ENCODE data around the gene TMEM81. TPM values are rescaled to one million over a fixed set of nuclear protein-coding genes. Genes with fewer than 3 reads are reported as not detected.

Gene TMEM81
- 1 to 10 TPM; 1.3 to 2.0 TPM for total RNA-seq

GRCh38 chr1:205084360-205084759 lies at the start of gene TMEM81:
Gene TMEM81 (minus strand): TSS chr1:205084460. CDS start chr1:205084320, 140 bp downstream.
- no peaks in the 10 kb centered on the region for H3K4me1 ChIP-seq
- intact Hi-C loops (cut with DNase I): no loop called here
- no peaks in the 10 kb centered on the region for H3K9me3 ChIP-seq
- H3K27ac ChIP-seq: no peak within 1 kb of the TSS
- H3K36me3 ChIP-seq (replicated peaks in 1 of 2; ENCODE audit: insufficient read depth in 1 of 2, low read depth in 2 of 2): peaks cover 0 to 3% of the 10 kb centered on the region in 2 donors
- no peak within 1 kb of the TSS for H3K4me3 ChIP-seq
- H3K27me3 ChIP-seq: no peaks in the 10 kb centered on the region
- TF ChIP-seq CTCF (IDR thresholded peaks at IDR 0.05): no peak
- no peak for TF ChIP-seq POLR2A (IDR thresholded peaks at IDR 0.05)
- WGBS, 2 donors: 80 to 91% methylated on average over 2 of the region's 2 CpGs
- no peak for DNase-seq
- no peak for ATAC-seq

- no peaks in the 10 kb centered on the region for H3K27me3 ChIP-seq
- H3K9me3 ChIP-seq: no peaks in the 10 kb centered on the region
- intact Hi-C loops (cut with DNase I): no loop called here
- no peaks in the 10 kb centered on the region for H3K36me3 ChIP-seq (replicated peaks in 1 of 2; ENCODE audit: insufficient read depth in 1 of 2, low read depth in 2 of 2)
- ATAC-seq: no peak
- no peaks in the 10 kb centered on the region for H3K4me1 ChIP-seq
- H3K4me3 ChIP-seq: no peak overlapping the region
- H3K27ac ChIP-seq: no peak overlapping the region
- WGBS, 2 donors: 40 to 47% methylated on average over 1 of the region's 1 CpG
- no peak for DNase-seq
- no peak for TF ChIP-seq POLR2A (IDR thresholded peaks at IDR 0.05)
- no peak for TF ChIP-seq CTCF (IDR thresholded peaks at IDR 0.05)
Measured at GRCh38 chr1:205133287-205133686, 49.0 kb upstream of the TMEM81 start.

GRCh38 chr1:205129447-205130029 lies 45.3 kb upstream of the TMEM81 start:
- 61 to 63% methylated on average over 4 of the region's 4 CpGs for WGBS, 2 donors
- no peak for DNase-seq
- Histone ChIP-seq H3K4me3 (no peak overlapping the region), H3K4me1 (no peaks in the 10 kb centered on the region), H3K9me3 (no peaks in the 10 kb centered on the region), H3K27ac (no peak overlapping the region), H3K27me3 (no peaks in the 10 kb centered on the region), H3K36me3 (replicated peaks in 1 of 2; ENCODE audit: insufficient read depth in 1 of 2, low read depth in 2 of 2) (no peaks in the 10 kb centered on the region)
- no peak for ATAC-seq
- intact Hi-C loops (cut with DNase I): no loop called here
- TF ChIP-seq POLR2A (IDR thresholded peaks at IDR 0.05) (no peak), CTCF (IDR thresholded peaks at IDR 0.05) (no peak)

- intact Hi-C loops (cut with DNase I): no loop called here
- ATAC-seq (no peak), DNase-seq (no peak)
- Histone ChIP-seq H3K36me3 (replicated peaks in 1 of 2; ENCODE audit: insufficient read depth in 1 of 2, low read depth in 2 of 2) (no peaks in the 10 kb centered on the region), H3K9me3 (no peaks in the 10 kb centered on the region), H3K4me3 (no peak overlapping the region), H3K27ac (no peak overlapping the region), H3K4me1 (peaks cover under 1% of the 10 kb centered on the region), H3K27me3 (no peaks in the 10 kb centered on the region)
- no peak for TF ChIP-seq CTCF (IDR thresholded peaks at IDR 0.05)
- TF ChIP-seq POLR2A (IDR thresholded peaks at IDR 0.05): no peak
- WGBS, 2 donors: 57 to 77% methylated on average over 2 of the region's 2 CpGs
Measured at GRCh38 chr1:205128050-205128449, 43.8 kb upstream of the TMEM81 start.

GRCh38 chr1:205127646-205128045 lies 43.4 kb upstream of the TMEM81 start:
- Histone ChIP-seq H3K27ac (no peak overlapping the region), H3K4me1 (peaks cover 5% of the 10 kb centered on the region), H3K27me3 (no peaks in the 10 kb centered on the region), H3K9me3 (no peaks in the 10 kb centered on the region), H3K36me3 (replicated peaks in 1 of 2; ENCODE audit: insufficient read depth in 1 of 2, low read depth in 2 of 2) (no peaks in the 10 kb centered on the region), H3K4me3 (no peak overlapping the region)
- intact Hi-C loops (cut with DNase I): no loop called here
- no peak for ATAC-seq
- no peak for TF ChIP-seq POLR2A (IDR thresholded peaks at IDR 0.05)
- no peak for TF ChIP-seq CTCF (IDR thresholded peaks at IDR 0.05)
- WGBS, 2 donors: 82 to 85% methylated on average over 3 of the region's 3 CpGs
- DNase-seq: no peak
